Skin of body (tissue), 2 donors: Measurements from ENCODE around the gene E2F8. TPM values are rescaled to one million over a fixed set of nuclear protein-coding genes. Genes with fewer than 3 reads are reported as not detected.

Experiments
- DNase-seq: peaks from one replicate; lab custom pipeline; 2025; lab: John Stamatoyannopoulos, UW
- total RNA-seq: library from RNA; depleted of rRNA; stranded (reverse); fragments of >200 nt; gene quantifications from one replicate; pipeline ENCODE4 v1.2.3, GENCODE V29; 2014

The E2F8 gene
- total RNA-seq, 1 donor from 2014 or later = 2.7 TPM

DNA sequence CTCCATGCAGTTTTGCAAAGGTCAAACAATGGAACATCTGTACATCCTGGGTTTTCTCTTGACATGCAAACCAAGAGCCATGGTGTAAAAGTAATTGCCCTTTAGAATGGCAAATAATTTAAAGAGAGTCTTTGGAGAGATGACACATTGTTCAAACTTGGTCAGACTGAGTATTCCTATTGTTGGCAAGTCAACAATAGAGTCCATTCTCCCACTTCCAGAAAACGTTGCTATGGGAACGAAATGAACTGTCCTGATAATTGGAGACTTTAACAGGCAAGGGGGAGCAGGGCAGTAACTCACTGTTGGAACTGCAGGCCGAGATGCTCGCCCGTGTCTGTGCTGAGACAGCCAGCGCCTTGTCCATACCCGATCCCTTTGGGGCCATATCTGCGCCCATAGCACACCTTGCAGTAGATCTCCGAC, 52.9 kb downstream of the E2F8 start:
- DNase-seq = no peak

DNA sequence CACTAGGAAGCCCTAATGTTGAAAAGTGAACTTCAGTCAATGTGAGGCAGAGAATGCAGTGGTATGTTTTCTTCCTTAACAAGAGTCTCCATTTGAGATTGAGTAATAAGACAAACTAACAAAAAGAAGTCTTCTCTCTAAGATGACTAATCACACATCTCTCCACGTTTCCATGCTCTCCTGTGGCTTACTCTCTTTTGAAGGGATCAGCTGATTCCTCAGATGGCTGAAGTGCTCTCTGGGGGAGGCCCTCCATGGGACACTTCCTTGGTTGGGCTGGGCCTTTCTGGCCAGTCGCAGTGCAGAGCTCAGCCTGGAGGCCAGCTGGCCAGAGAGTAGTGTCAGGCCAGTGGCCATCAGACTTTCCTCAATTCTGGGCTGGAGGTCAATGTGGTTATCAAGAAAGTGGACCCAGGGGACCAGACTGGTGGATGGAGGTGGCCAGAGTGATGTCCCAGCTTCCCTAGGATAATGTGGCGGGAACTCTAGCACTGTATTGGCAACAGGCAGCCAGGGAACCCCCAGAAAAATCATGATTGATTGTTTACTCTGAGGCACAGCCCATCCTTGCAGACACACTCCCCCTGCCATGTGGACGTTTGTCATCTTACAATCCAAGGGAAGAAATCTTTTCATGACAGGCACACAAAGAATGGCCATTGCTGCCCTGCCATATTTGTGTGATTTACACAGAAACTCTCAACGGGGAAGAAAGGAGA, 53.5 kb downstream of the E2F8 start:
- no peak for DNase-seq

DNA sequence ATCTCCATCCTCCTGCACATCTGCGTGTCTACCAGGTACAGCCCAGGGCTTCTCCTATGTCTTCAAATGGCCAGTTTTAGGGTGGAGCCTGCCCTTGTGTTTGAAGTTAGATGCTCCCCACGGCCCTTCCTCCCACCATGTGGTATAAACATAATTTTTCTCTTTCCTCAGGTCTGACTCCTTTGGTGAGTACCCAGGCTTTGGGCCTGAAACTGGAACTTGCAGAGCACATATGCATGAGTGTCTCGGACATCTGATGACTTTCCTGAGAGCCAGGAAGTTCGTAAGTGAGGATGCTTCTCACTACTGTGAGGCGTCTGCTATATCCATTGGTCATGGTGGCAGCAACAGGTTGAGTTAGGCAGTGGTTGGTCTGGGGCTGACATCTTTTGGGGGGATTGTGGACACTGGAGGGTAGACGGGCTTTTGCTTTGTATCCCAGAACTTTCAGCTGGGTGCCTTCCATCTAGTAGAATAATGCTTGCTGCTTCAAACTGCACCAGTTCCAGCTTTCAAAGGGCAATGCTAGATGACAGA, 55.2 kb downstream of the E2F8 start:
- no peak for DNase-seq

DNA sequence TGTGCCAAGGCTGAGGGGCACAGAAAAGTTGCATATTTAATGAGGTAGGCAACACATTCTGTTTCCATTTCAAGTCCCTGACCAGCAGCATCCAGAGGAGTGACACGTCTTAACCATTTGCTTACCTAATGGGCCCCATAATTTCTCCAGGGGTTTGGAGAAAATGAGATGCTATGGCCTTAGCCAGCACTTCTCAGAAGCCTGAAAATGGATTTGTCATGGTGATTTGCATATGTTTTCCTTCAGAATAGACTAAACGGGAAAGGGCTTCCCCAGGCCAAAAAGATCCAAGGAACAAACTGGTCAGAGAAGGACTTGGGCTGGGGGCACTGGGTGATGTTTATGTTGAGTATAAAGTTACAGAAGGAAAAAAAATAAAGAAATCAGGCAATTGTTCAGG, 55.7 kb downstream of the E2F8 start:
- DNase-seq = no peak

DNA sequence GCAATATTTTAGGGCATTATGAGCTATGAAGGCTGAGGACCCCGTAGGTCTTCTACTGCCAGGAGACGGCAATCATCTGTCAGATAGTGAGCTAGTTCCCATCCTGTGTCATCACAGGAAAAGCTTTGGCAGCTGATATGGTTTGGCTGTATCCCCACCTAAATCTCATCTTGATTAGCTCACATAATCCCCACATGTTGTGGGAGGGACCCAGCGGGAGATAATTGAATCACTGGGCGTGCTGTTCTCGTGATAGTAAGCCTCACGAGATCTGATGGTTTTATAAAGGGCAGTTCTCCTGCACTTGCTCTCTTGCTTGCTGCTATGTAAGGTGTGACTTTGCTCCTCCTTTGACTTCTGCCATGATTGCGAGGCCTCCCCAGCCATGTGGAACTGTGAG, 57.1 kb downstream of the E2F8 start:
- peak; percentile 42 for DNase-seq

DNA sequence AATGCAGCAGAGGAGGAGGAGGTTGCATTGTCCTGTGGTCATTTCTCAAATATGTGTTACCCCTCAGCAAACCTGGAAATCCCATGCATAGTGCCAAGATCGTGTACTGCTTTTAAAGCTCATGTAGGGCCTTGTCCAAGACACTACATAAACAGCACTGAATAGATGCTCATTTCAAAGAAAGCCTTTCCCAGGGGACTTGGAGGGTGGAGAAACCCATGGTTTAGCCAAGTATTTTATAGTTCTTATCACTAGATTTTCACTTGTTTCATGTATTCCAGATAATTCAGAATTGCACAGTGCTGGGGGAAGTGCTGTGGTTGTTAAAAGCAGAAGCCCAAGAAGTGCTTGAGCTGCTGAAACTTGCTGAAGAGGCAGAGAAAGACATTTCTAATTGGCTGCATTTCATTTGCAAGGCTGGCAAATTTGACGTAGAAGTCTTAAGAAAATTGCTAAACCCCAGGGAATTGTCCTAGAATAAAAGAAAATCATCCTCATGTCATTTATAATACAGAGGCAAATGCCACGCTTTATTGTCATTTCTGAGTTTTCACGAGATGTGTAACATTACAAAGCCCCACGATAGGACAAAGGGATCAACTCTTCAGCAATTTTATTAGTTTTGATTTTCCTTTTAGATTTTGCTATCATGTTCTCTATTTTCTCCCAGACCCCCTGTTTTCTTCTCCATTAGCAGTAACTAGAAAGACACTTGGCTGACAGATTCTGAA, 59.0 kb downstream of the E2F8 start:
- DNase-seq = peak; percentile 37

DNA sequence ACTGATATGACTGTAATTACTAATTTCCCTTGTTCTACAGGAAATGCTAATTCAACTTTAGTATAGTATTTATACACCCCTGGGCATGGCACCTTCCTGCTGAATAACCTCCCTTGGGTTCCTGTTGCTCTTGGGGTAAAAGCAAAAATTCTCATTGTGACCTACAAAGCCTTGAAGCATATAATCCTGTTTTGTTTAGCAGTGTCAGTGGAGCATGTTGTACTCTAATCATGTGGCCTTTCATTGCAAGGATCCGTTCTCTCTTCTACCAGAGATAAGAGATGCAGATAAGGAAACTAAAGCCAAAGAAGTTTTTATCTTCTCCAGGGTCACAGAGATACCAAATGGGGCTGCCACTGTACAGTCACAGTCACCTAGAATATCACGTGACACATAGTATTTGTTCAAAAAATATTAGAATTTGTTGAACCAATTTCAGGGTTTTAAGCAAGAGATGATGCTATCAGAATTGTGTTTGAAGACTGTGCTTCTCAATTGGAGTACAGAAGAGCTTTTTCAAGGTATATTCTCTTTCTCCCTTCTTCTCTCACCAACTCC, 64.0 kb downstream of the E2F8 start:
- no peak for DNase-seq

Other genes starting within 250 kb of the E2F8 start
- 0.49 TPM for gene MRGPRX2, start 180.2 kb downstream of the E2F8 start, total RNA-seq
- gene ZDHHC13, start 123.8 kb downstream of the E2F8 start, total RNA-seq = 18.2 TPM
- 62.6 TPM for gene CSRP3, start 39.0 kb downstream of the E2F8 start, total RNA-seq